Ovary (tissue), 9 donors: ENCODE data around the gene CMIP. TPM values are rescaled to one million over a fixed set of nuclear protein-coding genes. Genes with fewer than 3 reads are reported as not detected.
A peak's percentile ranks its signal among the peaks of the same experiment; 100 is the strongest.

ENCODE experiments used
- DNase-seq, 5 donors: peaks; one replicate each; pipeline ENCODE4 v3.0.0-alpha.2; 2019 to 2020
- H3K27ac ChIP-seq, 2 donors: fragments of 200-600 bp; one replicate each; pipeline versions ENCODE4 v1.5.1 to v1.8.0; 2019 to 2022
- H3K27me3 ChIP-seq: fragments of 200-600 bp; one replicate; pipeline ENCODE4 v1.8.0; 2022
- H3K36me3 ChIP-seq: fragments of 200-600 bp; sonication (generic); one replicate; pipeline ENCODE4 v1.5.1; 2019
- H3K4me1 ChIP-seq: one replicate; pipeline ENCODE4 v1.8.1; 2013; ENCODE audit warnings: mild to moderate bottlenecking, moderate library complexity; ENCODE audit not compliant: insufficient read depth
- H3K4me3 ChIP-seq: fragments of 200-600 bp; sonication (generic); one replicate; pipeline ENCODE4 v1.5.1; 2017
- H3K9me3 ChIP-seq, 2 donors: fragments of 200-600 bp in 1 of 2; sonication (generic) in 1 of 2; one replicate each; pipeline versions ENCODE4 v1.5.1 to v1.8.1; 2013 to 2019; ENCODE audit warnings: mild to moderate bottlenecking in 1 of 2, moderate library complexity in 1 of 2
- EP300 ChIP-seq: sonication (generic); formaldehyde crosslinking; IDR thresholded peaks from one replicate; pipeline ENCODE4 v1.6.1; 2017; ENCODE audit warnings: antibody characterized with exemption
- POLR2A ChIP-seq: fragments of 450-650 bp; IDR thresholded peaks from one replicate; pipeline ENCODE4 v1.6.1; 2017; ENCODE audit warnings: antibody characterized with exemption, mild to moderate bottlenecking, moderate library complexity
- WGBS, 3 donors: extraction: QIAGEN DNeasy Blood & Tissue Kit in 1 of 3; methylation state at CpG; one replicate each; pipeline versions ENCODE4 v1.1.5 to v1.1.7; 2013 to 2017; 5-methylcytosine and 5-hydroxymethylcytosine counted together
- intact Hi-C, 4 donors: fragments of 100-400 bp; cut with DNase I; formaldehyde crosslinking; loops; one replicate each; pipeline versions ENCODE4 v1.11.0 to v1.15.1; 2022 to 2023
- polyA plus RNA-seq, 2 donors: library from polyadenylated mRNA; stranded (reverse); fragments of 200-250 nt in 1 of 2; fragments of 350-450 nt in 1 of 2; fragmentation: Illumina TruSeq in 1 of 2; extraction: RNeasy Lipid Tissue Mini Kit (QIAGEN cat#74804) in 1 of 2; gene quantifications; one replicate each; pipeline ENCODE4 v1.2.3, GENCODE V29; 2013 to 2014
- total RNA-seq, 7 donors: library from RNA; depleted of rRNA in 2 of 7; stranded (reverse); fragments of >200 nt in 2 of 7; fragmentation: NEBNext Ultra II Directional in 3 of 7; extraction: Animal tissue kit (Norgen Biotek cat#: 25700) in 3 of 7; gene quantifications; one replicate each; pipeline versions ENCODE4 v1.1.0 to v1.2.4, GENCODE V29; 2016 to 2023
- TF ChIP-seq, protein P1 (sequence below), 3 donors: fragments of 450-650 bp in 2 of 3; fragments of 200-600 bp in 1 of 3; IDR thresholded peaks; one replicate each; pipeline versions ENCODE4 v1.5.1 to v1.8.0; 2016 to 2022; ENCODE audit warnings: antibody characterized with exemption in 3 of 3, mild to moderate bottlenecking in 1 of 3
- donor health status: DM: no; HTN: no; CAD: no; lungs with moderate emphysema.
- donor health status: DM: no; HTN: no; CAD: no.
- donor health status: Bipolar disorder and iron deficiency.
- donor health status: DM: yes; HTN: yes; CAD: no.
- donor health status: DM: no; HTN: no; CAD: no.
- donor health status: DM: yes; HTN: yes; CAD: no.

CMIP gene
- total and polyA plus RNA-seq, 9 donors: 19.4 to 68.2 (median 38.7) TPM

DNA sequence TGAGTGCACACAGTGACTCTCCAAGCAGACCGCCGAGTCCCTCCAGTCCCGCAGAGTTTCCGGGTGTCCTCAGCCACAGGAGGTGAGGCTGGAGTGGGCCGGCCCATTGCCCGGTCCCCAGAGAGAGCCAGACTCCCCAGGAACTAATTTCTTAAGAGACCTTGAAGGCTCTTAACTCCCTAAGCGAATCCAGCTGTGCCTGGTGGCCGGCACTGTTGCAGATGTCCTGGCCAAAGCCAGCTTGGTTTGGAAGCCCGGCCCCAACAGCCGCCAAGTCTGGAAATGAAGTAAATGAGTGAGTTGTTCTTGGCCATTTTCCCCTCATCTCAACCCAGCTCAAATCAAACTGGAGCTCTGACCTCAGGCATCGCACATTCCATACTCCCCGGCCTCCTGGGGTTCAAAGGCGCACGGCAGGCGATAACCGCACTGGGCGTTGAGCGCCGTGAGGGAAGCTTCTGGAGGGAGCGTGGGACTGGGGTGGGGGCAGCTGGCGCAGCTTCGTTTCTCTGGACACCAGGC, 42.0 kb downstream of the CMIP start:
- 11 to 40% (median 14%) methylated on average over 20 to 22 of the region's 22 CpGs for WGBS, 3 donors
- TF ChIP-seq EP300 (no peak), POLR2A (no peak)
- TF ChIP-seq, protein P1, sequence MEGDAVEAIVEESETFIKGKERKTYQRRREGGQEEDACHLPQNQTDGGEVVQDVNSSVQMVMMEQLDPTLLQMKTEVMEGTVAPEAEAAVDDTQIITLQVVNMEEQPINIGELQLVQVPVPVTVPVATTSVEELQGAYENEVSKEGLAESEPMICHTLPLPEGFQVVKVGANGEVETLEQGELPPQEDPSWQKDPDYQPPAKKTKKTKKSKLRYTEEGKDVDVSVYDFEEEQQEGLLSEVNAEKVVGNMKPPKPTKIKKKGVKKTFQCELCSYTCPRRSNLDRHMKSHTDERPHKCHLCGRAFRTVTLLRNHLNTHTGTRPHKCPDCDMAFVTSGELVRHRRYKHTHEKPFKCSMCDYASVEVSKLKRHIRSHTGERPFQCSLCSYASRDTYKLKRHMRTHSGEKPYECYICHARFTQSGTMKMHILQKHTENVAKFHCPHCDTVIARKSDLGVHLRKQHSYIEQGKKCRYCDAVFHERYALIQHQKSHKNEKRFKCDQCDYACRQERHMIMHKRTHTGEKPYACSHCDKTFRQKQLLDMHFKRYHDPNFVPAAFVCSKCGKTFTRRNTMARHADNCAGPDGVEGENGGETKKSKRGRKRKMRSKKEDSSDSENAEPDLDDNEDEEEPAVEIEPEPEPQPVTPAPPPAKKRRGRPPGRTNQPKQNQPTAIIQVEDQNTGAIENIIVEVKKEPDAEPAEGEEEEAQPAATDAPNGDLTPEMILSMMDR (IDR thresholded peaks at IDR 0.05): no peak
- Histone ChIP-seq H3K4me1 (peaks cover 17% of the 10 kb centered on the region), H3K36me3 (no peaks in the 10 kb centered on the region), H3K27me3 (no peaks in the 10 kb centered on the region), H3K27ac (no peak overlapping the region), H3K9me3 (no peaks in the 10 kb centered on the region), H3K4me3 (no peak overlapping the region)
- peak; percentile 50 to 70 (median 63) for DNase-seq
- intact Hi-C loops: no loop called here

DNA sequence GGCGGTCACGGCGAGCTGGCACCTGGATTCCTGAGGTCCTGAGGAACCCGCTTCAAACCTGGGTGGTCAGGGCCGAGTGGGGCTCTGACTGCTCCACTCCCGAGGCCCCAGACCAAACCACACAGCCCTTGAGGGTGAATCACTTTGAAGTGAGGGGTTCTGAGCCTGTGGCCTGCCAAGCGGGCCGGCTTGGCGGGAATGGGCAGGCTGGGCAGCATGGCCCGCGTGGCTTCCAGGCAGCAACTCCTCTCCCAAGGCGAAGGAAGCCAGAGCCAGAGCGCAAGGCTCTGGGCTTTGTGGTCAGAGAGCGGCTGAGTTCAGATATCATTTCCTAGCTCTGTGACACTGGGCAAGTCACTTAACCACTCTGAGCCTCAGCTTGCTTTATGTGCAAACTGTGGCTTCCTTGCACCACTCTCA, 42.7 kb downstream of the CMIP start:
- Histone ChIP-seq H3K27ac (no peak overlapping the region), H3K9me3 (no peaks in the 10 kb centered on the region), H3K4me3 (no peak overlapping the region), H3K36me3 (no peaks in the 10 kb centered on the region), H3K27me3 (no peaks in the 10 kb centered on the region), H3K4me1 (peaks cover 17% of the 10 kb centered on the region)
- WGBS, 3 donors: 84 to 90% (median 85%) methylated on average over 14 of the region's 14 CpGs
- no peak for DNase-seq
- intact Hi-C loops: no loop called here
- TF ChIP-seq EP300 (no peak), POLR2A (no peak)
- TF ChIP-seq, protein P1 (IDR thresholded peaks at IDR 0.05): no peak

GRCh38 chr16:81488687-81489411, 44.2 kb downstream of the CMIP start:
- H3K36me3 ChIP-seq: no peaks in the 10 kb centered on the region
- no peaks in the 10 kb centered on the region for H3K27me3 ChIP-seq
- intact Hi-C loops: no loop called here
- no peaks in the 10 kb centered on the region for H3K9me3 ChIP-seq
- 92 to 97% (median 93%) methylated on average over 7 of the region's 7 CpGs for WGBS, 3 donors
- H3K4me3 ChIP-seq: no peak overlapping the region
- H3K4me1 ChIP-seq: peaks cover 17% of the 10 kb centered on the region
- no peak overlapping the region for H3K27ac ChIP-seq
- no peak for TF ChIP-seq EP300
- TF ChIP-seq POLR2A: no peak
- TF ChIP-seq, protein P1 (IDR thresholded peaks at IDR 0.05): no peak
- no peak for DNase-seq

DNA sequence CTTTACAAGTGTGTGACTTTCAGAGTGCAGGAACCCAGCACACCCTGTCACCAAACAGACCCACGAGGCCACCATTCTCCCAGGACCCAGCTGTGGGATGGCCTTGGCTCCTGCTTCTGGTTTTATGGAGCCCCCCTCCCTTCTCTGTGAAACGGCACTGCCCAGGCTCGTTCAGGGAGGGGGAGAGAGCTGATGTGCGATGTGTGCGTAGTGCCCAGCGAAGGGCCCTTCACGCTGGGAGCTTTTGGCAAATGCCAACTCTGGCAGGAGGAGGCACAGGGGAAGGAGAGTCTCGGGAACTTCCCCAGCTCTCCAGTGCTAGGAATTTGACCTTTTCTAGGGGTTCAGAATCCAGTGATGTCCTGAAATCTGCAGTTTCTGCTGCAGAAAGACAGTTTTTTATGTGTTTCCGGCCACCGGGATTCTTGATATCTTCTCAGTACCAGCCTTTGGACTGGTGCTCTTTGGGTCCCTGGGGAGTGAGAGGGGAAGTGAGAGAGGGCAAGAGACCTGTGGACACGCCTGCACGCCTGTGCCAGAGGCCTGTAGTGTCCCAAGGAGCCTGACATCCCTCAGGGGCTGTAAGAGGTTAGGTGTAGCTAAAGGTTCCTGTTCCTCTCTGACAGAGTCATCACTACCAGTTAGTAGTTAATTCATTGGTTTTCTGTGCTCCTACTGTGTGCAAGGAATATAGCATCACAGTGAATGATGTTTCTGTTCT, 45.1 kb downstream of the CMIP start:
- Histone ChIP-seq H3K27ac (no peak overlapping the region), H3K4me3 (no peak overlapping the region), H3K27me3 (no peaks in the 10 kb centered on the region), H3K4me1 (peaks cover 17% of the 10 kb centered on the region), H3K36me3 (no peaks in the 10 kb centered on the region), H3K9me3 (no peaks in the 10 kb centered on the region)
- DNase-seq: no peak
- intact Hi-C loops: no loop called here
- TF ChIP-seq EP300 (no peak), POLR2A (no peak)
- TF ChIP-seq, protein P1 (IDR thresholded peaks at IDR 0.05): no peak
- 56 to 69% (median 57%) methylated on average over 12 of the region's 12 CpGs for WGBS, 3 donors
